Measurements from ENCODE around the gene NSUN4.
"Not testable (repeated sequence)": the region's sequence is repeated elsewhere in the genome, so short reads cannot be mapped to it uniquely, and the experiment has no call there.

The NSUN4 gene

DNA sequence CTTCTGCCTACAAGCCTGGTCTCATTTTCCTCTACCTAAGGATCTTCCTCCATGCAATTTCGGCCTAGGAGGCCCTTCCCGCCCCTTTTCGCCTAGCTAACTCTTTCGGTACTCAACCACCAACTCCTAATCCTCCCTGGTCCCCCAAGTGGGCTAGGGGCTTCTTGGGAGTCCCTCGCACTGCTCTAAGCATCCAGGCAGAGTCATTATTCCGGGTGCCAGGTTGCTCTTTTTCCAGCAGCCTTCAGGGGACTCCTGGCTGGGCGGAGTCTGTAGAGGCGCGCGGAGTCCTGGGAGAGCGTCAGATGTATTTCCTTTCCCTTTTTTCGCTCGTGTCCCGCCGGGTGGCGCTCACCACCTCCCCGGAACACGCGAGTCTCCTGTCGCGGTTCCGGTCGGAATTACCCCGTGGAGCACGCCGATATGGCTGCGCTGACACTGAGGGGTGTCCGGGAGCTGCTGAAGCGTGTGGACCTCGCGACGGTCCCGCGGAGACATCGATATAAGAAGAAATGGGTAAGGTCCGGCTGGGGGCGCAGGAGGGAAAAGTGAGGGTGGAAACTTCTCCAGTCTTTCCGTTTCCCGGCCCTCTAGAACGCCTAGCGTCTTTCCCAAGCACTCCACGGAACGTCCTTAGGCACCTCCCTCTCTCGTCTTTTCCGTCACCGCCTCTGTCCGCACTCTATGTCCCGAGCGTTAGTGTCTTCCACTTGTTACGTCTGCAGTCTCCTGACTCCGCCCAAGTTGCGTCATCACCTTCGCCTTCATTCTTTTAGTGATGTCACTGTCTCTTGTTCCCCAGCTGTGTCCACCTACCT lies at the start of gene NSUN4:
TSS of gene NSUN4 (plus strand) at position 404 of the 818 bp plus-strand sequence. CDS start at position 424, 20 bp downstream.
- peak; percentile 87 for DNase-seq

- no peak for DNase-seq
Measured at GRCh38 chr1:46295306-46295705, 45.3 kb upstream of the NSUN4 start.

GRCh38 chr1:46298387-46298786 lies 42.2 kb upstream of the NSUN4 start:
- no peak for DNase-seq

DNA sequence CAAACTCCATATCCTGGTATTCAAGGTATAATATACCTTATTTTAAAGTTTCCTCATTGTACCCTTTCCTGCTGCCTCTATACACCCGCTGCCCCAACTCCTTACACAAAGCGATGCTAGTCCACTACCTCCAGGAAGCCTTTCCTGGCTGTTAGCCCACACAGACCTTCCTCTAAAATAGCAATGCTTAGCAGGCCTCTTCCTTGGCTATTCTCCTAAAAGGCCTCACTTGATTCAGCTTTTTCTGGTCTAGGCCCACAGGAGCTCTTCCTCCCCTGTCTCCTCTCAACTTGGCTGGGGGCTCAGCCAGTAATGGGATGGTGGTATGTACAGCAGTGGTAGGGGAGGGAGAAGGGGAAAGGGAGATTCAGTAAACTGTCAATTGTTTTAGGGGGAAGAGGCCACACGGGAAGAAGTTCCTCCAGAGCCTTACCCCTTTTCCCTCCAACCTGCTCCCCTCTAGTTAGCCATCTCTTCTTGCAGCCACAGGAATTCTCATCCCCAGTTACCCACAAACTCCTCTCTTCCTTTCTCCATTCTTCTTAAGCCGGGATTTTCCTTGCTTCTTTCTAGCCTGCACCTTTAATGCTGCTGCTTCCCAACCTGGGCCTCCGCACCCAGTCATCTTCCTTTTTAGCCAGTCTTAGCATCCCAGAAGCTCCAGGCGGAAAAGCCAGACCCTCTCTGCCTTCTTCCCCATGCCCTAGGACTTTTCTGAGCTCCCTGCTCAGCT lies 39.8 kb upstream of the NSUN4 start:
- no peak for DNase-seq

GRCh38 chr1:46301406-46301807 lies 39.2 kb upstream of the NSUN4 start:
- no peak for DNase-seq

- DNase-seq, result peak; percentile 55
Measured at GRCh38 chr1:46301808-46302640, 38.6 kb upstream of the NSUN4 start.

GRCh38 chr1:46302641-46303037 lies 38.0 kb upstream of the NSUN4 start:
- DNase-seq, result peak; percentile 38

DNA sequence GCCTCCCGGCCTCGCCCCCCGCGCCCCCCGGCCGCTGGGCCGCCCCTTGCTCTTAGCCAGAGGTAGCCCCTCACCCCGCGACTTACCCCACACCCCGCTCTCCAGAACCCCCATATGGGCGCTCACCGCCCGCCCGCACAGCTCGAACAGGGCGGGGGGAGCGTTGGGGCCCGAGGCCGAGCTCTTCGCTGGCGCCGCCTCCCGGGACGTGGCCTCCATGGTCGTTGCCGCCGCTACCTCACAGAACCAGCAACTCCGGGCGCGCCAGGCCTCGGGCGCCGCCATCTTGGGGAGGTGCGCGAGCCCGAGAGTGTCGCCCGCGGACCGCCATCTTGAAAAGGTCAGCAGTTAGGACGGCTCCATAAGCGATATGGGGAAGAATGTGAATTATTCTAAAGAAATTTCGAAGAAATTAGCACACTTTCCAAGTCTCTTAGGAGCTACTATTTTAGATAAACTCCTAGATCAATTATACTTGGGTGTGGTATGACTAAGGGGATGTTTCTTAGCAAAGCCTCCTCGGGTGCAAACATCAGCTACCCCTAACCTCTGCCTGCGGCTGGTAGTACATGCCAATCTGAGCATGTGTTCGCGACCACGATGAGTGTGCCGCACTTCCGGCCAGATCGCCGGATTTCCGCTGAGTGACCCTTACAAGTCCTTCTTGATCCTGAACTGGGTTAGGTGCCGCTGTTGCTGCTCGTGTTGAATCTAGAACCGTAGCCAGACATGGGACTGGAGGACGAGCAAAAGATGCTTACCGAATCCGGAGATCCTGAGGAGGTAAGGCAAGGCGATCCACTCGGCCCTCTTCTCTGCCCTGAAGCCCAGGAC lies 37.4 kb upstream of the NSUN4 start, which contains the start of the genes LRRC41 and UQCRH:
TSS of gene LRRC41 (minus strand) at position 579 of the 834 bp plus-strand sequence. CDS start at position 285, 294 bp downstream.
TSS of gene UQCRH (plus strand) at position 661 of the 834 bp plus-strand sequence. CDS start at position 730, 69 bp downstream.
- peak; percentile 93 for DNase-seq

- no peak for DNase-seq
Measured at GRCh38 chr1:46303872-46304326, 36.7 kb upstream of the NSUN4 start.

DNA sequence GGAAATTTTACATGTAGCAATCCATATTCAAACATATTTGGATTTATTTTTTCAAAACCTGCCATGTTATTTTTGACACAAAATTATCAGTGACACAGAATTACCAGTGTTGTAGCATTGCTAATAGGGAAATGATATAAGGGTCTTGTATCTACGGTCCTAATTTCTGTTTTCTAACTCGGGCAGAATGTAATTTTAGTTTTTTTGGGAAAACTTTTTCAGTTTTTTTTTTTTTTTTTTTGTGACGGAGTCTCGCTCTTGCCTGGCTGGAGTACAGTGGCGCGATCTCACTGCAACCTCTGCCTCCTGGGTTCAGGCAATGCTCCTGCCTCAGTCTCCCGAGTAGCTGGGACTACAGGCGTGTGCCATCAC lies 34.5 kb upstream of the NSUN4 start:
- no peak for DNase-seq

- DNase-seq, result no peak
Measured at GRCh38 chr1:46309401-46310159, 31.0 kb upstream of the NSUN4 start.

GRCh38 chr1:46310321-46310720 lies 30.3 kb upstream of the NSUN4 start:
- no peak for DNase-seq

GRCh38 chr1:46315669-46316403 lies 24.8 kb upstream of the NSUN4 start:
- DNase-seq, result no peak

DNA sequence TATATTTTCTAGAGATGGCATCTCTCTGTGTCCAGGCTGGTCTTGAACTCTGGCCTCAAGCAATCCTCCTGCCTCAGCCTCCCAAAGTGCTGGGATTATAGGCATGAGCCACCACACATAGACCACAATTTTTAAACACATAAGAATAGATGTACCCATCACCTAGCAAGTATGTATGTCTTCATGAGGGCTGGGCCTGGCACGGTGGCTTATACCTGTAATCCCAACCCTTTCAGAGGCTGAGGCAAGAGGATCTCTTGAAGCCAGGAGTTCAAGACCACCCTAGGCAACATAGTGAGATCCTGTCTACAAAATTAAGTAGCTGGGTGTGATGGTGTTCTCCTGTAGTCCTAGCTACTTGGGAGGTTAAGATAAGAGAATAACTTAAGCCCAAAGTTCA lies 23.3 kb upstream of the NSUN4 start:
- DNase-seq, result no peak

- not testable (repeated sequence) for DNase-seq
Measured at GRCh38 chr1:46319301-46319700, 21.3 kb upstream of the NSUN4 start.

- not testable (repeated sequence) for DNase-seq
Measured at GRCh38 chr1:46319960-46320914, 20.4 kb upstream of the NSUN4 start.

GRCh38 chr1:46322191-46322590 lies 18.4 kb upstream of the NSUN4 start:
- not testable (repeated sequence) for DNase-seq

- DNase-seq, result not testable (repeated sequence)
Measured at GRCh38 chr1:46325285-46326076, 15.1 kb upstream of the NSUN4 start.
